NCI-H69 (cell line): Measurements from ENCODE around the gene PDLIM5.
A peak's percentile ranks its signal among the peaks of the same experiment; 100 is the strongest.
"Not testable (repeated sequence)": the region's sequence is repeated elsewhere in the genome, so short reads cannot be mapped to it uniquely, and the experiment has no call there.

Source experiments
- DNase-seq: peaks from one replicate; lab custom pipeline; 2025; lab: John Stamatoyannopoulos, UW

PDLIM5 gene

GRCh38 chr4:94491322-94491721, 39.6 kb downstream of the PDLIM5 start:
- no peak for DNase-seq

- no peak for DNase-seq
Observed at GRCh38 chr4:94495408-94495807, 43.7 kb downstream of the PDLIM5 start.

- DNase-seq: no peak
Observed at GRCh38 chr4:94497690-94498089, 45.9 kb downstream of the PDLIM5 start.

DNA sequence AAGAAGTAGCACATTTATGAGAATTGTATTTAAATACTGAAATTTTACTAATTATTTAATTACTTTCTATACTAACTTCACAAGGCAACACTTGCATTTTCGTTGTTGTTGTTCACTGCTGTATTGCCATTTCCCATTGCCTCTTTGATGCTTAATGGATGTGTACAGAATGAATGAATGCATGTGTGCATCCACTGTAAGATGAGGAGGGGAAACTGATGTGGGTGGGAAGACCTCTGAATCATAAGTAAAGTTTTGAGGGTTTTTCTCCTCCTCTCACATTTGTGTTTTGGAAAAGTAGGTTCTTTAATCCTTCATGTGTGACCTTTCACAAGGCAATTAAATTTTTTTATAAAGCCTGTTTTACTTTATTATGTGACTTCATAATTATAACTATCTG, 46.8 kb downstream of the PDLIM5 start:
- no peak for DNase-seq

GRCh38 chr4:94500685-94501084, 48.9 kb downstream of the PDLIM5 start:
- no peak for DNase-seq

DNA sequence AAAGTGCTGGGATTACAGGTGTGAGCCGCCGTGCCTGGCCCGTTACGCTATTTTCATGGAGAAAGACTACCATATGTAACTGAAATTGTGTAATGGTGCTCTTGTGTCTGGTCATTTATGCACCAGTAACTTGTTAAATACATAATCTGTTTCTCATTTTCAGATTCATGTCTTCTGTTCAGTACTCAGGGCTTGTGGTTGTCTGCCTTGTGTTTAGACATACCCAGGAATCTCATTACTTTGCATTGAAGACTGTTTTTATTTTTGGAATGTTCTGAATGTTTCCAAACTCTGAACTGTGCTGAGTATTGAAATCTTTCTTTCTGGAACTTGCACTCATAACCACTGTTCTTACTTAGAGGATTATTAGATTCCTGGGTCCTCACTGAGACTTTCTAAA, 52.8 kb downstream of the PDLIM5 start:
- no peak for DNase-seq

DNA sequence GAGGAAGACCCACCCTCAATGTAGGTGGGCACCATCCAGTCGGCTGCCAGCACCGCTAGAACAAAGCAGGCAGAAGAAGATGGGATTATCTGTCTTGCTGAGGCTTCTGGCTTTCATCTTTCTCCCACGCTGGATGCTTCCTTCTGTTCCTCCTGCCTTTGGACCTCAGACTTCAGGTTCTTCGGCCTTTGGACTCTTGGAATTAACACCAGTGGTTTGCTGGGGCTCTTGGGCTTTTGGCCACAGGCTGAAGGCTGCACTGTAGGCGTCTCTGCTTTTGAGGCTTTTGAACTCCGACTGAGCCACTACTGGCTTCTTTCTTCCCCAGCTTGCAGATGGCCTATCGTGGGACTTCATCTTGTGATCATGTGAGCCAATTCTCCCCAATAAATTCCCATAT, 55.1 kb downstream of the PDLIM5 start:
- DNase-seq: no peak

DNA sequence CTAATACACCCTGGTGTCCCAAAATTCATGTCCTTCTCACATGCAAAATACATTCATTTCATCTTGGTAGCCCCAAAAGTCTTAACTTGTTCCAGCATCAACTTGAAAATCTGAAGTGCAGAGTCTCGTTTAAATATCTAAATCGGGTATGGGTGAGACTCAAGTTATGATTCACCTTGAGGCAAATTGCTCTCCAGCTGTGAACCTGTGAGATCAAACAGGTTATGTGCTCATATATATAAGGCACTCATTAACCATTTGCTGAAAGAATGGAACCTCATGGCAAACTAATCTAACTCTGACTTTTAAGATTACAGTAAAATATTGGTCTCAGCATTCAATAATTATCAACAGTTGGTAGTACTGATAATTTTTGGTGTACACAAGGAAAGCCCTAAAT, 55.5 kb downstream of the PDLIM5 start:
- peak; percentile 46 for DNase-seq

GRCh38 chr4:94507708-94508107, 56.0 kb downstream of the PDLIM5 start:
- DNase-seq: peak; percentile 27

GRCh38 chr4:94508296-94508695, 56.6 kb downstream of the PDLIM5 start:
- no peak for DNase-seq

- no peak for DNase-seq
Observed at GRCh38 chr4:94508806-94509205, 57.1 kb downstream of the PDLIM5 start.

DNA sequence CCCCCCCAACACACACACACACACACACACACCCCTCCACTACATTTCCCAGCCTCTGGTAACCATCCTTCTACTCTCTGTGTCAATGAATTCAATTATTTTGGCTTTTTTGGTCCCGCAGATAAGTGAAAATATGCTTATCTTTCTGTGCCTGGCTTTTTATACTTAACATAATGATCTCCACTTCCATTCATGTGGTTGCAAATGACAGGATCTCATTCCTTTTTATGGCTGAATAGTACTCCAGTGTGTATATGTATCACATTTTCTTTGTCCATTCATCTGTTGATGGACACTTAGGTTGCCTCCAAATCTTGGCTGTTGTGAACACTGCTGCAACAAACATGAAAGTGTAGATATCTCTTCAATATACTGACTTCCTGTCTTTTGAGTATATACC, 59.8 kb downstream of the PDLIM5 start:
- DNase-seq: no peak

DNA sequence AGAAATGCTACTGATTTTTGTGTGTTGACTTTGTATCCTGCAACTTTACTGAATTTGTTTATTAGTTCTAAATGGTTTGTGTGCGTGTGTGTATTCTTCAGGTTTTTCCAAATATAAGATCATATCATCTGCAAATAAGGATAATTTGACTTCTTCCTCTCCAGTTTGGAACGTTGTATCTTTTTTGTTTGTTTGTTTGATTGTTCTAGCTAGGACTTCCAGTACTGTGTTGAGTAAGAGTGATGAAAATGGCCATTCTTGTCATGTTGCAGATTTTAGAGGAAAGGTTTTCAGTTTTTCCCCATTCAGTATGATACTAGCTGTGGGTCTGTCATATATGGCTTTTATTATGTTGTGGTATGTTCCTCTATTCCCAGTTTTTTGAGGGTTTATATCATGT, 61.8 kb downstream of the PDLIM5 start:
- not testable (repeated sequence) for DNase-seq

DNA sequence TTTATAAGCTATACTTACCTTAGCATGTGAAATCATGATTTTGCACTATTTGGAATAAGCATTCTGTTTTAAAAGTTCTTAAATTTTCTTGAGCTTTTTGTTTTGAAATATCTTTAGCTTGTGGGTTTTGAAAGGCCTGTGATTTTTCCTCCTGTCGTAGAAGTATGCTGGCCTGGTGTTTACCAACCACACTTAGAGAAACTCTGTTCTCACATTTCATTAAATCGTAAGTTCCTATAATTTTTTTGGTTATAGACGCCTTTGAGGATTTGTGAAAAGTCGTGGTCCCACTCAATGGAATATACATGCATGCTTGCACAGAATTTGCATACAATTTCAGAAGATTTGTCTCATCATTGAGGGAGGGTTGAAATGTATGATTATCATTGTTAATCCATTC, 63.6 kb downstream of the PDLIM5 start:
- no peak for DNase-seq

GRCh38 chr4:94516067-94516466, 64.3 kb downstream of the PDLIM5 start:
- DNase-seq: no peak

DNA sequence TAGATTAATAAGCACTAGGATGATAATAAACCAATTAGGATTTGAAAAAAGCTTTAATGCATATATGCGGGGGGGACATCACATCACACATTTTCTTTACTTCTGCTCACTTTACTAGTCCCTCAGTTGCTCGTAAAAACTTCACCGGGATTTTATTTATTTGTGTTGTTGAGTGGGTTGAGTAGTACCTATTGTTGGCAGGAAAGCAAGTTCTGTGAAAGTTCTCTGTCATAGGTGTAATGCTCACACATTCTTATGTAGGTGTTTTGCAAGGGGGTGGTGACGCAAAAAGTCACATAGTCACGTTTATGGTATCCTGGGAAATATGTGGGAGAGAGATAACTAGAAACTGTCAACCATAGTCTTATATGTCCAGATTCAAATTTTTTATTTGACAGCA, 65.3 kb downstream of the PDLIM5 start:
- no peak for DNase-seq

GRCh38 chr4:94517492-94517891, 65.8 kb downstream of the PDLIM5 start:
- DNase-seq: no peak

GRCh38 chr4:94519019-94519418, 67.3 kb downstream of the PDLIM5 start:
- no peak for DNase-seq

DNA sequence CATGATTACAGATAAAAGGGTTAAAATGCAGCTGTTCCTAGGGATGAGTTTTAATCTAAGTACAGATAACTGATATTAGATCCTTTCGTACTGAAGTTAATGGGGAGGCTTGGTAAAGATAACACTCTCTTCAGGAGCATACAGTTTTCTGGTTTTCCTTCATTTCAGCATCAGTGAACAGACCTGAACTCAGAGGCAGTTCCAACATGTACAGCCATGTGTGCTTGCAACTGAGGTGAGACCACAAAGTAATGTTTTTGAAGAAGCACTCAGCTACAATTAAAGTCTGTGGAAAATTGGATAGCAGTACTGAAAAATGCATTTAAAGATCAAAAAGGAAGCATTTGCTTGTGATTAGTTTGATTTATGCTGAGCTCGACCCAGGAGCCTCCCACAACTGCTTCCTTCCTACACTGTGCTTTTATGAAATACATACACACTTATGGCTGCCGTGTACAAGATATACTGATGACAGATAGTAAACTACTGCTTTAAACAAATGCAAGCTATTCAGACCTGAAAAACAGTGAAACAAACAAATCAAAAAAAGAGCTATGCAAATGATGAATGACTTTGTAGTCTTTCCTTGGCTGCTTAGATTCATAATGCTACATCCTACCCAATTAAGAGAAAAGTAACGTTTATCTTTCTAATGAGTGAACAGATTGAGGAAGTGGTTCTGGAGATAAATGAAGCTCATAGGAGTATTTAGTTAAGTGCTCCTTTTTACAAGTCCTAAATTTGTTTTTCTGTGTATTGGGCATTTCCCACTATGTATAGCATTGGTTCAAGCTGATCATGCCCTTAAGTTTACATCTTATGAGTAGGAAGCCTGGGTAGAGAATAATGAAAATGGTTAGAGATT, 68.4 kb downstream of the PDLIM5 start:
- peak; percentile 35 for DNase-seq

GRCh38 chr4:94523033-94523580, 71.4 kb downstream of the PDLIM5 start:
- DNase-seq: no peak

DNA sequence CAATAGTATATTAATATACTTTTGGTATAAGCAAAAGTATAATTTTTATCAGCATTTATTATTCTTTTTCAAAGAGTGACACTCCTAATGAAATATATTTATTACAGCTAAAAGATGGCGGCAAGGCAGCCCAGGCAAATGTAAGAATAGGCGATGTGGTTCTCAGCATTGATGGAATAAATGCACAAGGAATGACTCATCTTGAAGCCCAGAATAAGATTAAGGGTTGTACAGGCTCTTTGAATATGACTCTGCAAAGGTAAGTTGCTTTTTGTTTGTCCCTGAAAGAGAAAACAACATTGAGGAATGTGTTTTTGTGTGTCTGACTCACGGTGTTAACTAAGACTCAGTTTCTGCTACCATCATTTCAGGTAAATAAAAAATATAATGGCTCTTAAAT, 71.9 kb downstream of the PDLIM5 start:
- DNase-seq: no peak

- DNase-seq: no peak
Observed at GRCh38 chr4:94525993-94526728, 74.4 kb downstream of the PDLIM5 start.
